Measurements from ENCODE around the gene BACH2. TPM values are rescaled to one million over a fixed set of nuclear protein-coding genes. Genes with fewer than 3 reads are reported as not detected.

The BACH2 gene
- total and polyA plus RNA-seq, 2 experiments from 2014 or later: 1.6 to 5.7 TPM

DNA sequence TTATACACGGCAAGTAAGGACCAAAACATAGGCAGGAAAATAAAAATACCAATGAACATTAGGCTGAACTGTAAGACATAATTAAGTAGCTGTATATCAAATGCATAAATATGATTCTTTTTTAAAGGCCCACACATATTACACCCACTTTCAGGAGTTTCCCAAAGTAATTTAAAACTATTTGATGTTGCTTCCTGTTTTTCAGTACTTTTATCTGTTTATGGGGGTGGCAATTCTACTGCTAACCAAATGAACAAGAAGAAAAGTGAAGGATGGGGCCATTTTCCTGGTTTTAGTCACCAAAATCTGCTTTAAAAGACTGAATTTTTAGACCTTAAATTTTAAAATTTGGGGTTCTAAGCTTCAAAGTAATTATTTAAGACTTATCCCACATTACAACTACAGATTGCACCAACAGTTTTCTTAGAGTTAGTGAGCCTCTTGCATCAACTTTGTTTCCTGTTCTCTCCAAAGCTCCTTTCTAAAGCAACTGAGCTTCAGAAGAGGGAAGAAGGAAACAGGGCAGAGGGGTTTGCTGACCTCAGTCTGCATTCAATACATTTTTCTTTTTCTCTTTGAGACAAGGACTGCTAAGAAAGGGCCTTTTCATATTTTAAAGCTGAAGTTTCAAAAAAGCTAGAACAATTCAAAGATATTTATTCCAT lies 191.0 kb downstream of the BACH2 start (continued):
- no peak for TF ChIP-seq REST (IDR thresholded peaks at IDR 0.05; ENCODE audit: unreplicated experiment)
- TF ChIP-seq, protein P1, sequence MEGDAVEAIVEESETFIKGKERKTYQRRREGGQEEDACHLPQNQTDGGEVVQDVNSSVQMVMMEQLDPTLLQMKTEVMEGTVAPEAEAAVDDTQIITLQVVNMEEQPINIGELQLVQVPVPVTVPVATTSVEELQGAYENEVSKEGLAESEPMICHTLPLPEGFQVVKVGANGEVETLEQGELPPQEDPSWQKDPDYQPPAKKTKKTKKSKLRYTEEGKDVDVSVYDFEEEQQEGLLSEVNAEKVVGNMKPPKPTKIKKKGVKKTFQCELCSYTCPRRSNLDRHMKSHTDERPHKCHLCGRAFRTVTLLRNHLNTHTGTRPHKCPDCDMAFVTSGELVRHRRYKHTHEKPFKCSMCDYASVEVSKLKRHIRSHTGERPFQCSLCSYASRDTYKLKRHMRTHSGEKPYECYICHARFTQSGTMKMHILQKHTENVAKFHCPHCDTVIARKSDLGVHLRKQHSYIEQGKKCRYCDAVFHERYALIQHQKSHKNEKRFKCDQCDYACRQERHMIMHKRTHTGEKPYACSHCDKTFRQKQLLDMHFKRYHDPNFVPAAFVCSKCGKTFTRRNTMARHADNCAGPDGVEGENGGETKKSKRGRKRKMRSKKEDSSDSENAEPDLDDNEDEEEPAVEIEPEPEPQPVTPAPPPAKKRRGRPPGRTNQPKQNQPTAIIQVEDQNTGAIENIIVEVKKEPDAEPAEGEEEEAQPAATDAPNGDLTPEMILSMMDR (conservative IDR thresholded peaks at IDR 0.05; ENCODE audit: low read depth in 2 of 2): no peak
- TF ChIP-seq, protein P2, sequence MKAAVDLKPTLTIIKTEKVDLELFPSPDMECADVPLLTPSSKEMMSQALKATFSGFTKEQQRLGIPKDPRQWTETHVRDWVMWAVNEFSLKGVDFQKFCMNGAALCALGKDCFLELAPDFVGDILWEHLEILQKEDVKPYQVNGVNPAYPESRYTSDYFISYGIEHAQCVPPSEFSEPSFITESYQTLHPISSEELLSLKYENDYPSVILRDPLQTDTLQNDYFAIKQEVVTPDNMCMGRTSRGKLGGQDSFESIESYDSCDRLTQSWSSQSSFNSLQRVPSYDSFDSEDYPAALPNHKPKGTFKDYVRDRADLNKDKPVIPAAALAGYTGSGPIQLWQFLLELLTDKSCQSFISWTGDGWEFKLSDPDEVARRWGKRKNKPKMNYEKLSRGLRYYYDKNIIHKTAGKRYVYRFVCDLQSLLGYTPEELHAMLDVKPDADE (IDR thresholded peaks at IDR 0.05): no peak
- TF ChIP-seq ZNF331 (CRISPR knock-in tag; IDR thresholded peaks at IDR 0.05; ENCODE audit: low read depth): no peak
- no peak for TF ChIP-seq ZNF114 (CRISPR knock-in tag; IDR thresholded peaks at IDR 0.05)
- TF ChIP-seq CREB1 (CRISPR knock-in tag; IDR thresholded peaks at IDR 0.05; ENCODE audit: low read depth): no peak
- TF ChIP-seq NANOG (IDR thresholded peaks at IDR 0.05; ENCODE audit: borderline replicate concordance): no peak
- no peak for TF ChIP-seq EZH2phosphoT487 (IDR thresholded peaks at IDR 0.05; ENCODE audit: unreplicated experiment)
- no peak for TF ChIP-seq POLR2AphosphoS5 (IDR thresholded peaks at IDR 0.05; ENCODE audit: low read depth)
- no peak for TF ChIP-seq JUNB (IDR thresholded peaks at IDR 0.05; ENCODE audit: unreplicated experiment)

DNA sequence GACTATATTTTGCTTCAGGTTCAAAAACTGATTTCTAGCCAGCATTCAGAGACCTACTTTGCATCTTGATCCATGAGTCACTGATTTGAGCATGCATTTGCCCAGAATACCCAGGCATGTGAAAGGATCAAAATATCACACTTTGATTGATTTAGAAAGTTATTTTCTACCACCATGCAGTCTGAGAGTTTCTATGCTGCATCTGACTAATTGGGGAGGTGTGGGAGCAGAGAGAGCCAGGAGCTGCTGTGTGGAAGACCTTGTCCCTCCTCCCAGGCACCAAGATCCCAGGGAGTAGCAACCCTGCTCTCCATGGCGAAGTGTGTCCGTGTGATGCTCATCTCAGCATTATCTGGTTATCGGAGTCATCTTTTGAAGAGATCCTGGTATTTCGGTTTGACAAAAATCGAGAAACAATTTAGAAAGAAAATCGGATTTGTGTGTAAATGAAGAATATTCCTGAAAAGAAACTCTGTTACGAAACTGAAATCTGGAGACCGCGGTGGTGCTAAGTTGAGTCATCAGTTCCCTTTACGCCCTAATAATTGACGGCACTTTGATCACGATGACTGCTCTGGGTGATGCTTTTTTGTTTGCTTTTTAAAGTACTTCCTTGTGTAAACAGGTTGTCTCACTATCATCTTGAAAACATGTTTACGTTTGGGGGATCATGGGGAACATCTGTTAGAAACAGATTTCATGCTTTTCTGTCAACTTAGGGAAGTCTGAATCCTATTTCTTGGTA lies 193.4 kb downstream of the BACH2 start:
- H3K27me3 Mint-ChIP-seq (ENCODE audit: insufficient read depth, low read depth, poor library complexity): no peaks in the 10 kb centered on the region
- Histone ChIP-seq H3F3A (replicated peaks; ENCODE audit: low read depth) (no peaks in the 10 kb centered on the region), H3K79me2 (replicated peaks; ENCODE audit: insufficient read depth) (no peaks in the 10 kb centered on the region), H3K4me1 (ENCODE audit: insufficient read depth) (no peaks in the 10 kb centered on the region), H3K9me2 (ENCODE audit: insufficient read depth) (no peaks in the 10 kb centered on the region), H3K4me2 (no peak overlapping the region), H3K27me3 (ENCODE audit: insufficient read depth) (no peaks in the 10 kb centered on the region), H3K4me3 (no peak overlapping the region), H3K36me3 (ENCODE audit: insufficient read depth) (no peaks in the 10 kb centered on the region), H2AFZ (no peak overlapping the region), H4K20me1 (replicated peaks; ENCODE audit: insufficient read depth) (no peaks in the 10 kb centered on the region), H3K27ac (ENCODE audit: low read depth) (no peak overlapping the region)
- H3K27ac Mint-ChIP-seq: no peak overlapping the region
- H3K9me3 Mint-ChIP-seq: no peaks in the 10 kb centered on the region
- H3K4me3 Mint-ChIP-seq: no peak overlapping the region
- no peaks in the 10 kb centered on the region for H3K36me3 Mint-ChIP-seq (ENCODE audit: low read depth)
- ATAC-seq: no peak
- no peaks in the 10 kb centered on the region for H3K4me1 Mint-ChIP-seq
- DNase-seq (ENCODE audit: low spot score): no peak
- TF ChIP-seq, protein P2 (IDR thresholded peaks at IDR 0.05): no peak
- TF ChIP-seq ZNF331 (CRISPR knock-in tag; IDR thresholded peaks at IDR 0.05; ENCODE audit: low read depth) (no peak), NANOG (IDR thresholded peaks at IDR 0.05; ENCODE audit: borderline replicate concordance) (no peak)

Data from GM23338 (cell line).